Loucy (cell line): ENCODE measurements around the gene BTBD6.

Experiments
- EZH2phosphoT487 ChIP-seq: fragments of 200-600 bp; IDR thresholded peaks from 2 replicates; pipeline ENCODE4 v1.6.1; 2018; ENCODE audit warnings: antibody characterized with exemption, mild to moderate bottlenecking, moderate library complexity, borderline replicate concordance
- TF ChIP-seq, protein P1 (sequence below): fragments of 200-600 bp; sonication (generic); conservative IDR thresholded peaks from 2 replicates; pipeline ENCODE4 v1.5.1; 2014; ENCODE audit warnings: mild to moderate bottlenecking, antibody characterized with exemption, low read length

DNA sequence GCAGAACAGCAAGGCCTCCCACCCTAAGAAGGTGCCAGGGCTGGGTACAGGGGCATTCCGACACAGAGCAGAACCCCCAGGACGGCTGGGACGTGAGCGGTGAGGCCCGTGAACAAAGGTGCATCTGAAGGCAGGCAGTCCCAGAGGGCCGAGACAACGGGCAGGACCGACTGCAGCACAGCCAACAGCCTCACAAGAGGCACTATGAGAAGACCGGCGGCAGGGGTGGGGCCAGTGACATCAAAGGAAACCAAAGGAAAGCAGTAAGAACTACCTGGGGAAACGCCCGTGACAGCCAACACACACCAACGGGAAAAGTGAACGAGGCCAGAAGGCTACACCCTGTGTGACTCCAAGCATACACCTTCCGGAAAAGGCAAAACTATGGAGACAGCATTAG, 9.1 kb downstream of the BTBD6 start:
- TF ChIP-seq, protein P1, sequence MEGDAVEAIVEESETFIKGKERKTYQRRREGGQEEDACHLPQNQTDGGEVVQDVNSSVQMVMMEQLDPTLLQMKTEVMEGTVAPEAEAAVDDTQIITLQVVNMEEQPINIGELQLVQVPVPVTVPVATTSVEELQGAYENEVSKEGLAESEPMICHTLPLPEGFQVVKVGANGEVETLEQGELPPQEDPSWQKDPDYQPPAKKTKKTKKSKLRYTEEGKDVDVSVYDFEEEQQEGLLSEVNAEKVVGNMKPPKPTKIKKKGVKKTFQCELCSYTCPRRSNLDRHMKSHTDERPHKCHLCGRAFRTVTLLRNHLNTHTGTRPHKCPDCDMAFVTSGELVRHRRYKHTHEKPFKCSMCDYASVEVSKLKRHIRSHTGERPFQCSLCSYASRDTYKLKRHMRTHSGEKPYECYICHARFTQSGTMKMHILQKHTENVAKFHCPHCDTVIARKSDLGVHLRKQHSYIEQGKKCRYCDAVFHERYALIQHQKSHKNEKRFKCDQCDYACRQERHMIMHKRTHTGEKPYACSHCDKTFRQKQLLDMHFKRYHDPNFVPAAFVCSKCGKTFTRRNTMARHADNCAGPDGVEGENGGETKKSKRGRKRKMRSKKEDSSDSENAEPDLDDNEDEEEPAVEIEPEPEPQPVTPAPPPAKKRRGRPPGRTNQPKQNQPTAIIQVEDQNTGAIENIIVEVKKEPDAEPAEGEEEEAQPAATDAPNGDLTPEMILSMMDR: no peak
- TF ChIP-seq EZH2phosphoT487: no peak
